ENCODE measurements around the gene ARL5A. TPM values are rescaled to one million over a fixed set of nuclear protein-coding genes. Genes with fewer than 3 reads are reported as not detected.

The ARL5A gene
- total and polyA plus RNA-seq, 2 of the 4 experiments (the other 2 are of a cell fraction), result 22.3 to 45.5 TPM

DNA sequence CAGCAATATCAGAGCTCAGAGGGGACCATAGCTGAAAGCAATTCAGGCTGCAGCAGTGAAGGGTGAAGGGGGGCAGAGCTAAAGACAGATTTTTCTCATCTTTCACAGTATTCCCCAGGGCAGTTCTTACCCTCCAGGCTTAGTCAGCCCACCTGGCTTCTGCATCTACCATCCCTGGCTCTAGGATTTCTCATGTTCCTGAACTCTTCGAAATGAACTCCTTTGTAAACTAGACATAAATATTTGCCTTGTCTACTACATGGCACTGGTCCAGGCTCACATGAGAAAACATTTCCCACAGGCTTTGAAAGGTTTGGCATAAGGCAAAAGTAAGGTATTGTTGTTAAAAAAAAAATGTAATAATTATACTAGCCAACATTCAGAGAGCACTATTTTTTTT lies 70.4 kb downstream of the ARL5A start:
- ChIA-PET POLR2A (ENCODE audit: unreplicated experiment) (no interaction called here), CTCF (no interaction called here)
- Histone ChIP-seq H2BK15ac (ENCODE audit: low read depth, low read length) (no peak overlapping the region), H4K20me1 (ENCODE audit: insufficient read depth, low read length) (no peaks in the 10 kb centered on the region), H3K4me2 (ENCODE audit: low read depth, low read length) (no peak overlapping the region), H3K18ac (ENCODE audit: low read depth, low read length) (no peak overlapping the region), H3K4me1 (ENCODE audit: control insufficient read depth, insufficient read depth, low read length) (no peaks in the 10 kb centered on the region), H3K14ac (replicated peaks; ENCODE audit: low read depth, low read length) (no peak overlapping the region), H3K27me3 (ENCODE audit: control insufficient read depth, insufficient read depth, low read length) (no peaks in the 10 kb centered on the region; the same call in 1 of the 2 replicates), H3K79me1 (ENCODE audit: low read depth in 1 of 2, low read length in 2 of 2) (no peaks in the 10 kb centered on the region), H4K5ac (ENCODE audit: low read depth, low read length) (no peak overlapping the region), H3K4me3 (ENCODE audit: insufficient read depth, low read depth, low read length) (no peak overlapping the region), H2BK5ac (ENCODE audit: low read depth, low read length, poor library complexity, severe bottlenecking) (no peak overlapping the region), H2BK120ac (ENCODE audit: low read depth, low read length) (no peak overlapping the region), H2AK9ac (replicated peaks; ENCODE audit: low read depth, low read length, poor library complexity) (no peak overlapping the region), H3K9me1 (ENCODE audit: insufficient read depth, low read length) (no peaks in the 10 kb centered on the region), H4K8ac (ENCODE audit: low read depth in 2 of 2, low read length in 2 of 2) (no peak overlapping the region), H3K9me3 (ENCODE audit: control insufficient read depth, insufficient read depth, low read length) (no peaks in the 10 kb centered on the region), H3K27ac (ENCODE audit: insufficient read depth, low read length) (no peak overlapping the region), H3K4ac (ENCODE audit: low read depth, low read length) (no peak overlapping the region), H3K9ac (ENCODE audit: low read depth, low read length) (no peak overlapping the region), H3K56ac (ENCODE audit: extremely low read depth, insufficient read depth, low read length) (no peak overlapping the region), H3K23ac (ENCODE audit: low read depth, low read length) (no peak overlapping the region), H4K91ac (ENCODE audit: insufficient read depth, low read depth, low read length) (no peak overlapping the region), H2BK20ac (ENCODE audit: low read depth, low read length) (no peak overlapping the region), H2AFZ (replicated peaks; ENCODE audit: low read length, poor library complexity) (no peak overlapping the region), H2AK5ac (ENCODE audit: low read depth, low read length) (no peak overlapping the region), H3K36me3 (ENCODE audit: control insufficient read depth, insufficient read depth, low read length) (no peaks in the 10 kb centered on the region)
- ATAC-seq (ENCODE audit: low read depth) (no peak), DNase-seq (no peak)
- no CpG with 5 or more reads among the region's 1 CpG for WGBS, 2 experiments (ENCODE audit: extremely low coverage in 2 of 2, insufficient read length in 1 of 2)
- BruUV-seq (replicated peaks), result no TSS peak
- in situ Hi-C loops (cut with MboI; ENCODE audit: low sequenced_read_pairs), result no loop called here
- intact Hi-C loops (cut with micrococcal nuclease), result no loop called here
- dilution Hi-C loops (cut with HindIII; ENCODE audit: low sequenced_read_pairs, unreplicated experiment), result no loop called here
- TF ChIP-seq RCOR1 (IDR thresholded peaks at IDR 0.05; ENCODE audit: insufficient replicate concordance, low read length) (no peak), CHD1 (IDR thresholded peaks at IDR 0.05; ENCODE audit: low read depth, low read length) (no peak), MAZ (IDR thresholded peaks at IDR 0.05; ENCODE audit: borderline replicate concordance, low read depth, low read length) (no peak), SMC3 (IDR thresholded peaks at IDR 0.05; ENCODE audit: low read depth, low read length) (no peak), BHLHE40 (IDR thresholded peaks at IDR 0.05; ENCODE audit: low read depth, low read length) (no peak), FOS (IDR thresholded peaks at IDR 0.05; ENCODE audit: low read depth, low read length) (no peak)
- TF ChIP-seq, protein P1, sequence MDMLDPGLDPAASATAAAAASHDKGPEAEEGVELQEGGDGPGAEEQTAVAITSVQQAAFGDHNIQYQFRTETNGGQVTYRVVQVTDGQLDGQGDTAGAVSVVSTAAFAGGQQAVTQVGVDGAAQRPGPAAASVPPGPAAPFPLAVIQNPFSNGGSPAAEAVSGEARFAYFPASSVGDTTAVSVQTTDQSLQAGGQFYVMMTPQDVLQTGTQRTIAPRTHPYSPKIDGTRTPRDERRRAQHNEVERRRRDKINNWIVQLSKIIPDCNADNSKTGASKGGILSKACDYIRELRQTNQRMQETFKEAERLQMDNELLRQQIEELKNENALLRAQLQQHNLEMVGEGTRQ (IDR thresholded peaks at IDR 0.05; ENCODE audit: low read depth, low read length), result no peak
- TF ChIP-seq, protein P2, sequence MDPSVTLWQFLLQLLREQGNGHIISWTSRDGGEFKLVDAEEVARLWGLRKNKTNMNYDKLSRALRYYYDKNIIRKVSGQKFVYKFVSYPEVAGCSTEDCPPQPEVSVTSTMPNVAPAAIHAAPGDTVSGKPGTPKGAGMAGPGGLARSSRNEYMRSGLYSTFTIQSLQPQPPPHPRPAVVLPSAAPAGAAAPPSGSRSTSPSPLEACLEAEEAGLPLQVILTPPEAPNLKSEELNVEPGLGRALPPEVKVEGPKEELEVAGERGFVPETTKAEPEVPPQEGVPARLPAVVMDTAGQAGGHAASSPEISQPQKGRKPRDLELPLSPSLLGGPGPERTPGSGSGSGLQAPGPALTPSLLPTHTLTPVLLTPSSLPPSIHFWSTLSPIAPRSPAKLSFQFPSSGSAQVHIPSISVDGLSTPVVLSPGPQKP (IDR thresholded peaks at IDR 0.05; ENCODE audit: borderline replicate concordance, low read depth, low read length), result no peak

Measured in IMR-90 (cell line).